ENCODE results near the gene SDF4. TPM values are rescaled to one million over a fixed set of nuclear protein-coding genes. Genes with fewer than 3 reads are reported as not detected.

Gene SDF4
- total RNA-seq, 2 donors from 2014 or later = 85.9 to 95.6 TPM

DNA sequence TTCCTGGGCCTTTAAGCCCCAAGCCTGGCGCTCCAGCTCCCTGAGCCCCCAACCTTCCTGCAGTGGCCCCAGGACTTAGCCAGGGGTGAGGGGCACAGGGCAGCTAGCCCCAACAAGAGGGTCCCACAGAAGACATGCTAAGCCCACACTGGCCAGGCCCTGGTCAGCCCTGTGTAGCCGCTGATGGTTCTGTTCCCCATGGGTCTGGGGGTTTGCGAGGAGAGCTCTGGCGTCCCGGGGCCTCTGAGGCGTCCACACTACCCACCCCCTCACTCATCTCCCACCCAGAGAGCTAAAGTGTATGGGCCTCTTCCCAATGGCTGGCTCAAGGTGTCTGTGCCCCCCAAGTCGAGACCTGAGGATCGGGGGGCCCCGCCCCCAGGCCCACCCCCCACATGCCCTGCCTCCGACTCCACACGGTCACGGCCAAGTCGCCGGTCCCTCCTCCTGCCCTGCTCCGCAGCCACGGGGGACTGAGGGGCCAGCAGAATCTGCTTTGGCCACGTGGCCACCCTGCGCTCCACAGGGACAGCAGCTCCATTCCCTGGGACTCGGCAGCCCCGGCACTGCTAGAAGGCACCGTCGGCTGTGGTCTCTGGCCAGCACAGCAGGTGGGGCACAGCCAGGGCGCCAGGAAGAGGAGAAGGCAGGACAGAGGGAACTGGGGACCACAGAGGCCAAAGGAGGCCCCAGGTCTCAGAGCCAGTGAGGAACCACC lies 33.2 kb downstream of the SDF4 start:
- Mint-ChIP-seq H3K27ac (no peak overlapping the region), H3K27me3 (ENCODE audit: insufficient read depth) (peaks cover 14% of the 10 kb centered on the region), H3K36me3 (ENCODE audit: low read depth) (no peaks in the 10 kb centered on the region), H3K4me1 (no peaks in the 10 kb centered on the region), H3K9me3 (peaks cover 13% of the 10 kb centered on the region), H3K4me3 (no peak overlapping the region)
- no peak overlapping the region for H3K9ac ChIP-seq (ENCODE audit: extremely low read depth, low read length, poor library complexity, severe bottlenecking)
- TF ChIP-seq, protein P1, sequence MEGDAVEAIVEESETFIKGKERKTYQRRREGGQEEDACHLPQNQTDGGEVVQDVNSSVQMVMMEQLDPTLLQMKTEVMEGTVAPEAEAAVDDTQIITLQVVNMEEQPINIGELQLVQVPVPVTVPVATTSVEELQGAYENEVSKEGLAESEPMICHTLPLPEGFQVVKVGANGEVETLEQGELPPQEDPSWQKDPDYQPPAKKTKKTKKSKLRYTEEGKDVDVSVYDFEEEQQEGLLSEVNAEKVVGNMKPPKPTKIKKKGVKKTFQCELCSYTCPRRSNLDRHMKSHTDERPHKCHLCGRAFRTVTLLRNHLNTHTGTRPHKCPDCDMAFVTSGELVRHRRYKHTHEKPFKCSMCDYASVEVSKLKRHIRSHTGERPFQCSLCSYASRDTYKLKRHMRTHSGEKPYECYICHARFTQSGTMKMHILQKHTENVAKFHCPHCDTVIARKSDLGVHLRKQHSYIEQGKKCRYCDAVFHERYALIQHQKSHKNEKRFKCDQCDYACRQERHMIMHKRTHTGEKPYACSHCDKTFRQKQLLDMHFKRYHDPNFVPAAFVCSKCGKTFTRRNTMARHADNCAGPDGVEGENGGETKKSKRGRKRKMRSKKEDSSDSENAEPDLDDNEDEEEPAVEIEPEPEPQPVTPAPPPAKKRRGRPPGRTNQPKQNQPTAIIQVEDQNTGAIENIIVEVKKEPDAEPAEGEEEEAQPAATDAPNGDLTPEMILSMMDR (conservative IDR thresholded peaks at IDR 0.05) = no peak
- no peaks in the 10 kb centered on the region for H3K36me3 ChIP-seq (ENCODE audit: control insufficient read depth, insufficient read depth, low read length)
- 72 to 90% methylated on average over 6 to 23 of the region's 23 CpGs for WGBS, 2 experiments (ENCODE audit: insufficient coverage in 1 of 2, insufficient read length in 1 of 2)
- no peaks in the 10 kb centered on the region for H3K4me1 ChIP-seq (ENCODE audit: control insufficient read depth, insufficient read depth, low read length)
- peaks cover 8% of the 10 kb centered on the region for H3K9me3 ChIP-seq (ENCODE audit: control insufficient read depth, low read length)
- no peak overlapping the region for H3K27ac ChIP-seq (ENCODE audit: low read depth, low read length)
- H3K27me3 ChIP-seq (ENCODE audit: control insufficient read depth, insufficient read depth, low read length, poor library complexity, severe bottlenecking) = peaks cover 8% of the 10 kb centered on the region
- DNase-seq = peak; percentile 47
- no peak overlapping the region for H3K4me3 ChIP-seq (ENCODE audit: low read length)

DNA sequence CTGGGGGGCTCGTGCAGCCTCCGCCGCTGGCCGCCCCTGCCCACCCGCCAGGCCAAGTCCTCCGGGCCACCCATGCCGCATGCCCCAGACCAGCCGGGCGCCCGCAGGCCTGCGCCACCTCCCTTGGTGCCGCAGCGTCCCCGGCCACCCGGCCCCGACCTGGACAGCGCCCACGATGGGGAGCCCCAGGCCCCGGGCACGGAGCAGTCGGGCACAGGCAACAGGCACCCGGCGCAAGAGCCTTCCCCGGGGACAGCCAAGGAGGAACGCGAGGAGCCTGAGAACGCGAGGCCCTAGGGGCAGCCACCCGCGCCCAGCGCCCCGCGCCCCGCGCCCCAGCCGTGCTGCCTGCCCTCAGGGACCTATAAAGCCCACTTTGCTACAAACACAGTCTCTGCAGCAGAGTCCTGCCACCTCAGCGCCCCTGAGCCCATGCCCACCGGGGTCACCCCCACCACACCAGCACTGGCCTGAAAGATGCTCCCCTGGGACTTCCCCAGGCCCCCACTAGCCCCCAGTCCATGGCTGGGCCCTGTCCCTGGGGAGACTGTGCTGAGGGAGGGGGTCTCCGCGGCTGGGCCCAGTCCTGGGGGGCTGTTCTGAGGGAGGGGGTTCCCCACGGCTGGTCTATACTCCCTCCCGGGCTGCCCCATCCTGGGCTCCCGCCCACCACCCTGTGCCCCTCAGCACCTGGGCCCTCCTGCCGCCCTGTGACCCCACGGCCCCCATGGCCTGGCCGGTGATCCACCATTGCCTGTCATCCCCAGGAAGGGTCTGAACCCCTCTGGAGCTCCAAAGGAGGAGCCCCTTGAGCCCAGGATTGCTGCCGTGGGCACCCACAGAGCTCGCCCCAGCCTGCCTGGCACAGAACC lies 34.0 kb downstream of the SDF4 start:
- Histone ChIP-seq H3K9me3 (ENCODE audit: control insufficient read depth, low read length) (peaks cover 8% of the 10 kb centered on the region), H3K27me3 (ENCODE audit: control insufficient read depth, insufficient read depth, low read length, poor library complexity, severe bottlenecking) (peaks cover 8% of the 10 kb centered on the region), H3K36me3 (ENCODE audit: control insufficient read depth, insufficient read depth, low read length) (no peaks in the 10 kb centered on the region), H3K27ac (ENCODE audit: low read depth, low read length) (no peak overlapping the region), H3K9ac (ENCODE audit: extremely low read depth, low read length, poor library complexity, severe bottlenecking) (no peak overlapping the region), H3K4me3 (ENCODE audit: low read length) (no peak overlapping the region), H3K4me1 (ENCODE audit: control insufficient read depth, insufficient read depth, low read length) (no peaks in the 10 kb centered on the region)
- H3K4me1 Mint-ChIP-seq = no peaks in the 10 kb centered on the region
- H3K27me3 Mint-ChIP-seq (ENCODE audit: insufficient read depth) = peaks cover 14% of the 10 kb centered on the region
- H3K36me3 Mint-ChIP-seq (ENCODE audit: low read depth) = no peaks in the 10 kb centered on the region
- no peak overlapping the region for H3K4me3 Mint-ChIP-seq
- H3K9me3 Mint-ChIP-seq = peaks cover 15% of the 10 kb centered on the region
- TF ChIP-seq, protein P1 (conservative IDR thresholded peaks at IDR 0.05) = no peak
- 93 to 94% methylated on average over 17 to 48 of the region's 48 CpGs for WGBS, 2 experiments (ENCODE audit: insufficient coverage in 1 of 2, insufficient read length in 1 of 2)
- DNase-seq = peak; percentile 34
- H3K27ac Mint-ChIP-seq = no peak overlapping the region

DNA sequence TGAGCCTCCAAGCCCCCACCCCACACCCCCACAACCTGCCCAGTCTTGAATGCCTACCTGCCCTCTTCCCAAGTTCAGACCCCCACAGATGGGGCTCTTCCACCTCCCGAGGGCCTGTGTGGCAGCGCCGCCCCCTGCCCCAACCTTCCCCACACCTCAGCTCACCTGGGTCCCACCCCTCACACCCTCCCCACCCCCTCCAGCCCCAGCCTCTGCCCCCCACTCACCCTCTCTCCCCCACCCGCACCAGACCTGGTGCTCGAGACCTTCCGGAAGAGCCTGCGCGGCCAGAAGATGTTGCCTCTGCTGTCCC lies 34.7 kb downstream of the SDF4 start:
- DNase-seq = no peak
- H3K27me3 Mint-ChIP-seq (ENCODE audit: insufficient read depth) = peaks cover 14% of the 10 kb centered on the region

More for the DNA sequence above, 34.7 kb downstream of the SDF4 start:
- Mint-ChIP-seq H3K9me3 (peaks cover 19% of the 10 kb centered on the region), H3K36me3 (ENCODE audit: low read depth) (no peaks in the 10 kb centered on the region), H3K4me1 (no peaks in the 10 kb centered on the region), H3K27ac (no peak overlapping the region), H3K4me3 (no peak overlapping the region)
- Histone ChIP-seq H3K27me3 (ENCODE audit: control insufficient read depth, insufficient read depth, low read length, poor library complexity, severe bottlenecking) (peaks cover 8% of the 10 kb centered on the region), H3K27ac (ENCODE audit: low read depth, low read length) (no peak overlapping the region), H3K9me3 (ENCODE audit: control insufficient read depth, low read length) (peaks cover 13% of the 10 kb centered on the region), H3K4me1 (ENCODE audit: control insufficient read depth, insufficient read depth, low read length) (no peaks in the 10 kb centered on the region), H3K4me3 (ENCODE audit: low read length) (no peak overlapping the region), H3K9ac (ENCODE audit: extremely low read depth, low read length, poor library complexity, severe bottlenecking) (no peak overlapping the region), H3K36me3 (ENCODE audit: control insufficient read depth, insufficient read depth, low read length) (no peaks in the 10 kb centered on the region)
- 91% methylated on average over 7 of the region's 8 CpGs; no CpG with 5 or more reads in 1 of the 2 experiments for WGBS, 2 experiments (ENCODE audit: insufficient coverage in 1 of 2, insufficient read length in 1 of 2)
- TF ChIP-seq, protein P1 (conservative IDR thresholded peaks at IDR 0.05) = no peak

All from endodermal cell (in vitro differentiated cells).